Tibial artery (tissue), 4 donors: ENCODE data around the gene GABBR2.

Experiments used
- DNase-seq, 2 donors: peaks; one replicate each; pipeline ENCODE4 v3.0.0-alpha.2; 2019
- H3K27ac ChIP-seq, 2 donors: fragments of 200-600 bp; sonication (generic) in 1 of 2; 1 replicate in 1 of 2; 2 replicates in 1 of 2; pipeline ENCODE4 v1.5.1; 2018 to 2019; ENCODE audit warnings: mild to moderate bottlenecking in 1 of 2
- H3K27me3 ChIP-seq, 2 donors: fragments of 200-600 bp; sonication (generic) in 1 of 2; one replicate each; pipeline versions ENCODE4 v1.5.1 to v1.6.0; 2016 to 2019
- H3K36me3 ChIP-seq, 3 donors: fragments of 200-600 bp; sonication (generic) in 2 of 3; one replicate each; pipeline ENCODE4 v1.5.1; 2016 to 2019; ENCODE audit warnings: mild to moderate bottlenecking in 2 of 3
- H3K4me1 ChIP-seq, 4 donors: fragments of 200-600 bp; sonication (generic) in 2 of 4; 1 replicate in 3 of 4; 2 replicates in 1 of 4; pipeline ENCODE4 v1.5.1; 2016 to 2019
- H3K4me3 ChIP-seq, 2 donors: fragments of 200-600 bp; sonication (generic) in 1 of 2; 1 replicate in 1 of 2; 2 replicates in 1 of 2; pipeline ENCODE4 v1.5.1; 2018 to 2019; ENCODE audit warnings: mild to moderate bottlenecking in 2 of 2
- H3K9me3 ChIP-seq, 3 donors: fragments of 200-600 bp; sonication (generic) in 1 of 3; one replicate each; pipeline ENCODE4 v1.5.1; 2016 to 2019
- intact Hi-C: fragments of 100-400 bp; cut with DNase I; formaldehyde crosslinking; loops from one replicate; pipeline ENCODE4 v1.15.0; 2023; ENCODE audit warnings: low total_unique reads
- TF ChIP-seq, protein P1 (sequence below), 2 experiments: fragments of 200-600 bp in 1 of 2; fragments of 450-650 bp in 1 of 2; IDR thresholded peaks; one replicate each; pipeline ENCODE4 v1.5.1; 2017 to 2019; ENCODE audit warnings: antibody characterized with exemption in 2 of 2, mild to moderate bottlenecking in 1 of 2, moderate library complexity in 1 of 2

The GABBR2 gene

DNA sequence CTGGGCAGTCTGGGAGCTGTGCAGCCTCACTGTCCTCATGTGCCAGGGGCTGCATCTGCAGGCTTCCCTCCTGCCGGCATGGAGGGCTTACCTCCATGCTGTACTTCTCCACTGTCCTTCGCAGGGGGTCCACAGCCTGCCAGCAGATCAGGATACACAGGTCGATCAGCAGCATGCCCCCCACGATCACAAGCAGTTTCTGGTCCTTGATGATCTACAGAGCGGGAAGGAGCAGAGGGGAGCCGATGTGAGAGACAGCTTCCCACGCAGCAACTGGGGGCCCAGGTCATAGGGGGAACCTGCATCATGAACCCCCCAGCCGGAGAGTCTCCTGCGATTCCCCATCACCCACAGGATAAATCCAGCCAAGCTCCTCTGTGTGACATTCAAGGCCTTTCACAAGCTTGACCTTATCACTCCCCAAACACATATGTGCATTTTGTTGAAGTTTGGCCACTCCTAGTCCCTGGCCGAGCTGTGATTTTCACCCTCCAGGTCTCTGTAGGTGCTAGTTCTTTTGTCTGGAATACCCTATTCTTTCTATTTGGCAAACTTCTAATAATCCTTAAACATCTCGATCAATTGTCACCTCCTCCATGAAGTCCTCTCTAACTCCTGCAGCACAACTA lies 346.0 kb downstream of the GABBR2 start:
- Histone ChIP-seq H3K9me3 (peaks cover 0 to 11% (median 11%) of the 10 kb centered on the region in 3 donors), H3K4me3 (no peak overlapping the region), H3K36me3 (no peaks in the 10 kb centered on the region), H3K4me1 (no peaks in the 10 kb centered on the region), H3K27me3 (peaks cover 0 to 8% of the 10 kb centered on the region in 2 donors), H3K27ac (no peak overlapping the region)
- DNase-seq, result no peak
- intact Hi-C loops, result no loop called here
- TF ChIP-seq, protein P1, sequence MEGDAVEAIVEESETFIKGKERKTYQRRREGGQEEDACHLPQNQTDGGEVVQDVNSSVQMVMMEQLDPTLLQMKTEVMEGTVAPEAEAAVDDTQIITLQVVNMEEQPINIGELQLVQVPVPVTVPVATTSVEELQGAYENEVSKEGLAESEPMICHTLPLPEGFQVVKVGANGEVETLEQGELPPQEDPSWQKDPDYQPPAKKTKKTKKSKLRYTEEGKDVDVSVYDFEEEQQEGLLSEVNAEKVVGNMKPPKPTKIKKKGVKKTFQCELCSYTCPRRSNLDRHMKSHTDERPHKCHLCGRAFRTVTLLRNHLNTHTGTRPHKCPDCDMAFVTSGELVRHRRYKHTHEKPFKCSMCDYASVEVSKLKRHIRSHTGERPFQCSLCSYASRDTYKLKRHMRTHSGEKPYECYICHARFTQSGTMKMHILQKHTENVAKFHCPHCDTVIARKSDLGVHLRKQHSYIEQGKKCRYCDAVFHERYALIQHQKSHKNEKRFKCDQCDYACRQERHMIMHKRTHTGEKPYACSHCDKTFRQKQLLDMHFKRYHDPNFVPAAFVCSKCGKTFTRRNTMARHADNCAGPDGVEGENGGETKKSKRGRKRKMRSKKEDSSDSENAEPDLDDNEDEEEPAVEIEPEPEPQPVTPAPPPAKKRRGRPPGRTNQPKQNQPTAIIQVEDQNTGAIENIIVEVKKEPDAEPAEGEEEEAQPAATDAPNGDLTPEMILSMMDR (IDR thresholded peaks at IDR 0.05), result no peak

DNA sequence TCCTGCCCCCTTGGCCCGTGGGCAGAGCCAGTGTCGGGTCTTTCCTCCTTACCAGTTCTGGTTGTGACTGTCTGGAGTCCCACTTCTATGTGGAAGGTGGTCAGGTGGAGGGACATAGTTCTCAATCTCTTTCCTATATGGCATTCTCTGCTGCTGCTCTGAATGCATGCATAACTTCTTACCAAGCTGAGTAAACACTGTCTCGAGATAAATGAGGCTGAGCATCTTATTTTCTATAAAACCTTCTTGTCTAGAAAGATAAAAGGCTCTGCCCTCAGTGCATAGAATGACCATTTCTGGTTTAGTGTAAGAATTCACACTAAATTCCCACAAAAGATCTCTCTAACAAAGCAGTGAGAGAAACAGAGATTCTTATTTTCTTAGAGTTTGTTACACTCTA lies 347.1 kb downstream of the GABBR2 start:
- Histone ChIP-seq H3K4me3 (no peak overlapping the region), H3K27me3 (peaks cover 0 to 8% of the 10 kb centered on the region in 2 donors), H3K27ac (no peak overlapping the region), H3K36me3 (no peaks in the 10 kb centered on the region), H3K9me3 (peaks cover 0 to 11% (median 11%) of the 10 kb centered on the region in 3 donors), H3K4me1 (no peaks in the 10 kb centered on the region)
- no peak for DNase-seq
- intact Hi-C loops, result no loop called here
- TF ChIP-seq, protein P1 (IDR thresholded peaks at IDR 0.05), result no peak

DNA sequence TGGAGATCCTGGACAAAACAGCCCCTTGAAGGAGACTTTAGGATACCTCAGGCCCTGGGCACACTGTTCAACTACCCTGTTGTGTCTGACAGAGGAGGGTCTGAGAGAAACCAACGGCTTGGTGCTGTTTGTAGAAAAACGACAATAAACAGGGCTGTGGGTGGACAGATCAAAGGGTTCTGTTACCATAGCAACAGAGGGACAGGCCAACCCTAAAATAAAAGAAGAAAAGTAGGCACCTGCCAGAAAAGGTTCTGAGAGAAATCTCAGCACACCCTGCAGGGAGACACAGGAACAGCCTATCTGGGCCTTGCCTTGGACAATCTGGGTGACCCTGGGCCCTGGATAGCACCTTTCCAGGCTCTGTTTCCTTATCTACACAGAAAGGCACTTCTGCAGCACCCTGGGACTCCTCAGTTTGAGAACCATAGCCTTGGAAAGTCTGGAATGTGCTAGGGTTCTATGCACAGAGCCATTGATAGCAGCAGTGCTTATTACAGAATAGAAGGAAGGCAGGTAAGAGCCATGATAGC lies 348.5 kb downstream of the GABBR2 start:
- no peak overlapping the region for H3K27ac ChIP-seq
- H3K4me3 ChIP-seq, result no peak overlapping the region
- H3K27me3 ChIP-seq, result peaks cover 0 to 8% of the 10 kb centered on the region in 2 donors
- DNase-seq, result no peak
- peaks cover 0 to 5% (median 5%) of the 10 kb centered on the region in 3 donors for H3K9me3 ChIP-seq
- H3K36me3 ChIP-seq, result no peaks in the 10 kb centered on the region
- TF ChIP-seq, protein P1 (IDR thresholded peaks at IDR 0.05), result no peak
- H3K4me1 ChIP-seq, result no peaks in the 10 kb centered on the region
- intact Hi-C loops, result no loop called here

DNA sequence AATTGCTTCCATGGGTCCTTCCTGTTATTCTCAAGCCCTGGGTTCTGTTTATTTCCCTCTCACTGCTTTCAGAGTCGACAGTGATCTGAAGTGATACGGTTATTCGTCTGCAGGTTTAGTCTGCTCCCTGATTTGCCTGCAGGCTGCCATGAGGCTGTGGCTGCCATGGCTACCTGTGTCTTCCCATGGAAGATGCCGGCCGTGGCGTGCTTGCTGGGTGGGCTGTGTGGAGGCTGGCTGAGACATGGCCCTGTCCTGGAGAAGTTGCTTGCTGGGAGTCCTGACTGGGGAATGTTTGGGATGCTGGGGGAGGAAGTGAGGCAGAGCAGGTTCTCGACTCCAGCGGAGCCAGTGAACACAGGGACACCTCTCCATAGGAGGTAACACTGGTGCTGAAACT lies 349.2 kb downstream of the GABBR2 start:
- peaks cover 0 to 8% of the 10 kb centered on the region in 2 donors for H3K27me3 ChIP-seq
- no peaks in the 10 kb centered on the region for H3K36me3 ChIP-seq
- no peaks in the 10 kb centered on the region for H3K9me3 ChIP-seq
- intact Hi-C loops, result no loop called here
- no peak overlapping the region for H3K4me3 ChIP-seq
- DNase-seq, result no peak
- TF ChIP-seq, protein P1 (IDR thresholded peaks at IDR 0.05), result no peak
- H3K27ac ChIP-seq, result no peak overlapping the region
- no peaks in the 10 kb centered on the region for H3K4me1 ChIP-seq

DNA sequence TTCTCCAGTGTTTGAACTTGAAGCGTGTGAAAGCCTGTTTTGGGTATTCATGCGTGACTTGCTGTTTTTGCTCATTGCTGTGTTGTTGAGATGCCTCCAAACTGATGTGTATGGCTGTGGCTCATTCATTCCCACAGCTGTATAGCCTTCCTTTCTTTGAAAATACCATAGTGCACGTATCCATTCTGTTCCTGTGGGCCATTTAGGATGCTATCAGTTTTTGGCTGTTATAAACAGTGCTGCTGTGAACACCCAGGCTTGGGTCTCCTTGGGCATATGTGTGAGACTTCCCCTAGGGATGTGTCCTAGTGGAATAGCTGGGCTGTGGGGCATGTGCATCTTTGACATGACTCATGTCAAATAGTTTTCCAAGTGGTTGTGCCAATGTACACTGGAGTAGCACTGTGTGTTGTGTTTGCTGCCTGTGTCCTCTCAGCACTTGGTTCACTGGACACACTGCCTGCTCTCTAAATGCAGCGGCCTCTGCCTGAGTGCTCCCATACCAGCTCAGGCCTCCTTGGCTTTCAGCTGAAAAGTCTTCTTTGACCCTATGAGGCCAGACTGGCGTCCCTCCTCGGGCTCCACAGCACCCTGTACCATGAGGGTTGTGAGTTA lies 350.7 kb downstream of the GABBR2 start:
- H3K4me3 ChIP-seq, result no peak overlapping the region
- no peak overlapping the region for H3K27ac ChIP-seq
- no peaks in the 10 kb centered on the region for H3K9me3 ChIP-seq
- DNase-seq, result no peak
- H3K36me3 ChIP-seq, result no peaks in the 10 kb centered on the region
- no peaks in the 10 kb centered on the region for H3K4me1 ChIP-seq
- intact Hi-C loops, result no loop called here
- TF ChIP-seq, protein P1 (IDR thresholded peaks at IDR 0.05), result no peak
- H3K27me3 ChIP-seq, result peaks cover 0 to 8% of the 10 kb centered on the region in 2 donors
